OCI-LY3 (cell line): Measurements from ENCODE around the gene MARVELD3.

Experiments used
- H2AFZ ChIP-seq: fragments of 200-600, 300-600 bp; shearing (Covaris generic); 2 replicates; pipeline ENCODE4 v1.6.0; 2014; ENCODE audit warnings: antibody characterized with exemption, low read depth, low read length
- H3K27ac ChIP-seq: fragments of 200-600, 300-600 bp; sonication (generic); 2 replicates; pipeline ENCODE4 v1.5.1; 2014; ENCODE audit warnings: mild to moderate bottlenecking, low read length, moderate library complexity, mixed read lengths
- H3K27me3 ChIP-seq: fragments of 200-600, 300-600 bp; sonication (generic); 2 replicates; pipeline ENCODE4 v1.6.1; 2014; ENCODE audit warnings: low read depth, low read length, mixed read lengths
- H3K36me3 ChIP-seq: fragments of 200-600, 300-600 bp; sonication (generic); replicated peaks from 2 replicates; pipeline ENCODE3; 2014; ENCODE audit warnings: low read depth, low read length, mixed read lengths
- H3K4me1 ChIP-seq: fragments of 300-600, 200-600 bp; sonication (generic); 2 replicates; pipeline ENCODE4 v1.6.1; 2014; ENCODE audit warnings: low read length, mixed read lengths
- H3K4me2 ChIP-seq: fragments of 200-600, 300-600 bp; sonication (generic); 2 replicates; pipeline ENCODE4 v1.6.1; 2014; ENCODE audit warnings: low read length, mixed read lengths
- H3K4me3 ChIP-seq: fragments of 300-600, 200-600 bp; sonication (generic); 2 replicates; pipeline ENCODE4 v1.5.1; 2014; ENCODE audit warnings: antibody characterized with exemption, mild to moderate bottlenecking, low read length, moderate library complexity
- H3K79me2 ChIP-seq: fragments of 300-600, 200-600 bp; shearing (Covaris generic); 2 replicates; pipeline ENCODE4 v1.6.1; 2014; ENCODE audit warnings: mild to moderate bottlenecking, low read length, mixed read lengths
- H3K9ac ChIP-seq: fragments of 300-600, 200-600 bp; shearing (Covaris generic); 2 replicates; pipeline ENCODE4 v1.6.0; 2014; ENCODE audit warnings: mild to moderate bottlenecking, low read length, moderate library complexity
- H3K9me3 ChIP-seq: fragments of 200-600, 300-600 bp; shearing (Covaris generic); 2 replicates; pipeline ENCODE4 v1.6.1; 2014; ENCODE audit warnings: low read length, mixed read lengths; ENCODE audit not compliant: insufficient read depth
- H4K20me1 ChIP-seq: fragments of 200-600, 300-600 bp; sonication (generic); 2 replicates; pipeline ENCODE4 v1.6.1; 2016; ENCODE audit warnings: low read length, mixed read lengths; ENCODE audit not compliant: insufficient read depth
- CTCF ChIP-seq: fragments of 200-600, 300-600 bp; sonication (generic); IDR thresholded peaks from 2 replicates; pipeline ENCODE4 v1.5.1; 2014; ENCODE audit warnings: antibody characterized with exemption, low read length, low read depth
- EZH2phosphoT487 ChIP-seq: fragments of 200-600 bp; shearing (Covaris generic); IDR thresholded peaks from 2 replicates; pipeline ENCODE4 v1.6.1; 2018; ENCODE audit warnings: antibody characterized with exemption, mixed run types, low read depth

MARVELD3 gene

DNA sequence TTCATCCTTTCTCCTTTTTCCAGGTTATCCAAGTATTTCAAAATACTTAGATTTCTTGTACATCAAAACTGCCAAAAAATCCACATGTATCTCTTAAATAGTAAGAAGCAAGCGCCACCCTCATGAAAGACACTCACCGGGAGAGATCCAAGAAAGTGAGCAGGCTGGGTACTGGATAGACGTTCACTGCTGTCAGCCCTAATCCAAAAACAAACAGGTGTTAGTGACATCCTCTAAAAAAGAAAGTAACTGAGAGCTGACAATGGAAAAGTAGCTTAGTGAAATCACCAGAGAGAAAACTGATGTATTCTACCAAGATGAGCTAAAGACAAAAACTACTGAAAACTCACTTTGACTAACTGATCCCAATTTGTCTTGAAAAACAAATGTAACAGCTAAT, 46.1 kb downstream of the MARVELD3 start:
- peaks cover 25% of the 10 kb centered on the region for H3K36me3 ChIP-seq
- no peak overlapping the region for H3K4me3 ChIP-seq
- H2AFZ ChIP-seq: no peak overlapping the region
- no peaks in the 10 kb centered on the region for H3K4me1 ChIP-seq
- H3K79me2 ChIP-seq: no peaks in the 10 kb centered on the region
- H4K20me1 ChIP-seq: no peaks in the 10 kb centered on the region
- TF ChIP-seq CTCF (no peak), EZH2phosphoT487 (no peak)
- no peaks in the 10 kb centered on the region for H3K9me3 ChIP-seq
- no peak overlapping the region for H3K27ac ChIP-seq
- no peak overlapping the region for H3K9ac ChIP-seq
- H3K27me3 ChIP-seq: no peaks in the 10 kb centered on the region
- H3K4me2 ChIP-seq: no peak overlapping the region

DNA sequence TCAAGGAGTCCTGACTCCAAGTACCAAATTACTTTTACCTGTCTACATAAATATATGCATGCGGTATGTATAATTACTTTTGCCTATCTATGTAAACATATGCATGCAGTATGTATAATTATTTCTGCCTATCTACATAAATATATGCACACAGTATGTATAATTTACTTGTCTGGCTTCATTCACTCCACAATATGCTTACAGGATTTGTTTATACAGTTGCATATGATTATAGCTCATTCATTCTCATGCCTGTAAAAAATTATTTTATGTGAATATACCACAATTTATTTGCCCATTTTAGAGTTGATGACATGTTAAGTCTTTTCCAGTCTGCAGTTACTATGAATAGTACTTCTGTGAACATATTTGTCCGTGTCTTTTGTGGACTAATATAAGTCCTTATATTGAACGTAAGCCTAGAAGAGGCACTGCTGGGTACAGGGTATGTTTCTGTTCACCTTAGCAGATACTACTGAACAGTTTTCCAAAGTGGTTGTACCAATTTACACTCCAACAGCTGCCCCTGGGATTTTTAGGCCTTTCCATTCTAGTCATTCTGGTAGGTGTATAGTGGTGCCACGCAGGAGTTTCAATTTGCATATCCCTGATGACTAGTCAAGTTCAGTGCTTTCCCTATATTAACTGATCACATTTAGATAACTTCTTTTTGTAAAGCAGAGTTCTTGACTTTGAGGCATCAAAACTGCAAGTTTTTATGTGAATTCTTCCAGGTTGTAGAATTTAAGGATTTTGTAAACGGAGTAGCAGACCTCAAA, 47.0 kb downstream of the MARVELD3 start:
- no peaks in the 10 kb centered on the region for H3K9me3 ChIP-seq
- no peaks in the 10 kb centered on the region for H3K4me1 ChIP-seq
- H2AFZ ChIP-seq: no peak overlapping the region
- H4K20me1 ChIP-seq: no peaks in the 10 kb centered on the region
- TF ChIP-seq CTCF (no peak), EZH2phosphoT487 (no peak)
- H3K79me2 ChIP-seq: no peaks in the 10 kb centered on the region
- no peak overlapping the region for H3K27ac ChIP-seq
- H3K9ac ChIP-seq: no peak overlapping the region
- H3K36me3 ChIP-seq: peaks cover 25% of the 10 kb centered on the region
- H3K4me2 ChIP-seq: no peak overlapping the region
- no peak overlapping the region for H3K4me3 ChIP-seq
- no peaks in the 10 kb centered on the region for H3K27me3 ChIP-seq

- no peaks in the 10 kb centered on the region for H3K4me1 ChIP-seq
- TF ChIP-seq EZH2phosphoT487: no peak
- TF ChIP-seq CTCF: no peak
- no peaks in the 10 kb centered on the region for H4K20me1 ChIP-seq
- H3K9ac ChIP-seq: no peak overlapping the region
- no peak overlapping the region for H3K27ac ChIP-seq
- H3K9me3 ChIP-seq: no peaks in the 10 kb centered on the region
- H3K4me2 ChIP-seq: no peak overlapping the region
- H3K36me3 ChIP-seq: peaks cover 25% of the 10 kb centered on the region
- H3K4me3 ChIP-seq: no peak overlapping the region
- no peaks in the 10 kb centered on the region for H3K27me3 ChIP-seq
- no peak overlapping the region for H2AFZ ChIP-seq
- no peaks in the 10 kb centered on the region for H3K79me2 ChIP-seq
Observed at GRCh38 chr16:71673582-71673973, 47.6 kb downstream of the MARVELD3 start.

GRCh38 chr16:71674229-71674628, 48.2 kb downstream of the MARVELD3 start:
- H3K9me3 ChIP-seq: no peaks in the 10 kb centered on the region
- H3K4me1 ChIP-seq: no peaks in the 10 kb centered on the region
- H3K4me2 ChIP-seq: no peak overlapping the region
- peaks cover 24% of the 10 kb centered on the region for H3K36me3 ChIP-seq
- no peaks in the 10 kb centered on the region for H4K20me1 ChIP-seq
- no peak overlapping the region for H3K27ac ChIP-seq
- H3K9ac ChIP-seq: no peak overlapping the region
- no peak overlapping the region for H3K4me3 ChIP-seq
- H3K27me3 ChIP-seq: no peaks in the 10 kb centered on the region
- no peak overlapping the region for H2AFZ ChIP-seq
- H3K79me2 ChIP-seq: no peaks in the 10 kb centered on the region
- TF ChIP-seq EZH2phosphoT487 (no peak), CTCF (no peak)
